ENCODE results near the gene IRX6.

The IRX6 gene

GRCh38 chr16:55367866-55368603, 44.0 kb downstream of the IRX6 start:
- no peak for DNase-seq (ENCODE audit: low read depth)

- DNase-seq (ENCODE audit: low read depth), result no peak
Observed at GRCh38 chr16:55369151-55369550, 45.1 kb downstream of the IRX6 start.

GRCh38 chr16:55370762-55371482, 46.9 kb downstream of the IRX6 start:
- no peak for DNase-seq (ENCODE audit: low read depth)

- DNase-seq (ENCODE audit: low read depth), result no peak
Observed at GRCh38 chr16:55372792-55373488, 48.9 kb downstream of the IRX6 start.

- DNase-seq (ENCODE audit: low read depth), result no peak
Observed at GRCh38 chr16:55373489-55373832, 49.5 kb downstream of the IRX6 start.

- DNase-seq (ENCODE audit: low read depth), result no peak
Observed at GRCh38 chr16:55376045-55376444, 52.0 kb downstream of the IRX6 start.

GRCh38 chr16:55376567-55377167, 52.7 kb downstream of the IRX6 start:
- no peak for DNase-seq (ENCODE audit: low read depth)

- DNase-seq (ENCODE audit: low read depth), result no peak
Observed at GRCh38 chr16:55377840-55378239, 53.8 kb downstream of the IRX6 start.

GRCh38 chr16:55378616-55379015, 54.6 kb downstream of the IRX6 start:
- DNase-seq (ENCODE audit: low read depth), result no peak

GRCh38 chr16:55379371-55379770, 55.4 kb downstream of the IRX6 start:
- no peak for DNase-seq (ENCODE audit: low read depth)

- DNase-seq (ENCODE audit: low read depth), result no peak
Observed at GRCh38 chr16:55379876-55380390, 55.9 kb downstream of the IRX6 start.
